ENCODE results near the gene PPA1. TPM values are rescaled to one million over a fixed set of nuclear protein-coding genes. Genes with fewer than 3 reads are reported as not detected.
"Not testable (repeated sequence)": the region's sequence is repeated elsewhere in the genome, so short reads cannot be mapped to it uniquely, and the experiment has no call there.

PPA1 gene
- total RNA-seq, 1 donor from 2014 or later: 175 TPM

DNA sequence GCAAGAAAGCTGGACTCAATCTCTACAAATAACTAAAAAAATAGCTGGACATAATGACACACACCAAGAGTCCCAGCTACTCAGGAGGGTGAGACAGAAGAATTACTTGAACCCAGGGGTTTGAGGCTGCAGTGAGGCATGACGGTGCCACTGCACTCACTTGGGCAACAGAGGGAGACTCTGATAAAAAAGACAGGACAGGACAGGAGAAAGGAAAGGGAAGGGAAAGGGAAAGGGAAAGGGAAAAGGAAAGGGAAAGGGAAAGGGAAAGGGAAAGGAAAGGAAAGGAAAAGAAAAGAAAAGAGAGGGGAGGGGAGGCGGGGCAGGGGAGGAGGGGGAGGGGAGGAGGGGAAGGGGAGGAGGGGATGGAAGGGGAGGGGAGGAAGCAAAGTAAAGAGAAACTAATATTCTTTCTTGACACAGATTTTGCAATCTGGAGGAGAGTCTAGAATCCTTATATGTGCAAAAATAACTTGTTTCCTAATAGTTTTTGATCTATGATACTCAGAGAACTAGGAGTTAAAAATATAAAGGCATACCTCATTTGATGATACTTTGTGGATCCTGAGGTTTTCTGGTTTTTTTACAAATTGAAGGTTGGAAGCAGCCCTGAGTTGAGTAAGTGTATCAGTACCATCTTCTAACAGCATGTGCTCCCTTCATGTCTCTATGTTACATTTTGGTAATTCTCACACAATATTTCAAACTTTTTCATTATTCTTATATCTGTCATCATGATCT lies 70.9 kb downstream of the PPA1 start:
- ATAC-seq (no peak), DNase-seq (no peak)
- H3K36me3 ChIP-seq: peaks cover 53% of the 10 kb centered on the region
- no peaks in the 10 kb centered on the region for H3K9me3 ChIP-seq
- intact Hi-C loops (cut with DNase I): no loop called here
- peaks cover 45% of the 10 kb centered on the region for H3K4me1 ChIP-seq
- no peaks in the 10 kb centered on the region for H3K27me3 ChIP-seq
- no peak overlapping the region for H3K27ac ChIP-seq
- no peak for TF ChIP-seq CTCF (IDR thresholded peaks at IDR 0.05)
- H3K4me3 ChIP-seq: no peak overlapping the region

- peaks cover 59% of the 10 kb centered on the region for H3K36me3 ChIP-seq
- intact Hi-C loops (cut with DNase I): no loop called here
Measured at GRCh38 chr10:70160798-70161197, 72.4 kb downstream of the PPA1 start.

DNA sequence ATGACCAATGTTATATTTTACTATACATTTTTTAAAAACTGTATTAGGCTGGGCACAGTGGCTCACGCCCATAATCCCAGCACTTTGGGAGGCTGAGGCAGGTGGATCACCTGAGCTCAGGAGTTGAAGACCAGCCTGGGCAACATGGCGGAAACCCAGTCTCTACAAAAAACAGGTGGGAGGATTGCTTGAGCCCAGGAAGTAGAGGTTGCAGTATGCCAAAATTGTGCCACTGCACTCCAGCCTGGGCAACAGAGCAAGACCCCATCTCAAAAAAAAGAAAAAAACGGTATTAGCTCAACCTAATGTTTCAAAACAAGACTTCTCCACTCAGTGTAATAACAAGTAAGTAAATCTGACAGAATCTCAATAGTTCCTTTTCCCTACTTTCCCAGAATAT lies 73.9 kb downstream of the PPA1 start:
- H3K27me3 ChIP-seq; H3K4me3 ChIP-seq; H3K27ac ChIP-seq; H3K9me3 ChIP-seq; ATAC-seq; intact Hi-C loops (cut with DNase I); DNase-seq: not testable (repeated sequence)
- Histone ChIP-seq H3K36me3 (peaks cover 67% of the 10 kb centered on the region), H3K4me1 (peaks cover 27% of the 10 kb centered on the region)

More at GRCh38 chr10:70160798-70161197, 72.4 kb downstream of the PPA1 start:
- Histone ChIP-seq H3K4me1 (peaks cover 35% of the 10 kb centered on the region), H3K27me3 (no peaks in the 10 kb centered on the region), H3K9me3 (no peaks in the 10 kb centered on the region), H3K27ac (no peak overlapping the region), H3K4me3 (no peak overlapping the region)
- TF ChIP-seq CTCF (IDR thresholded peaks at IDR 0.05): no peak
- no peak for ATAC-seq
- no peak for DNase-seq

- Histone ChIP-seq H3K4me3 (no peak overlapping the region), H3K4me1 (peaks cover 15% of the 10 kb centered on the region), H3K27ac (no peak overlapping the region), H3K27me3 (no peaks in the 10 kb centered on the region), H3K36me3 (peaks cover 80% of the 10 kb centered on the region), H3K9me3 (no peaks in the 10 kb centered on the region)
- intact Hi-C loops (cut with DNase I): no loop called here
- ATAC-seq (no peak), DNase-seq (no peak)
- TF ChIP-seq CTCF (IDR thresholded peaks at IDR 0.05): no peak
Measured at GRCh38 chr10:70158113-70158512, 75.1 kb downstream of the PPA1 start.

GRCh38 chr10:70155255-70155838 lies 77.9 kb downstream of the PPA1 start:
- no peak for DNase-seq
- H3K4me3 ChIP-seq: no peak overlapping the region
- H3K9me3 ChIP-seq: no peaks in the 10 kb centered on the region
- no peaks in the 10 kb centered on the region for H3K4me1 ChIP-seq
- intact Hi-C loops (cut with DNase I): no loop called here
- ATAC-seq: no peak
- no peaks in the 10 kb centered on the region for H3K27me3 ChIP-seq
- no peak for TF ChIP-seq CTCF (IDR thresholded peaks at IDR 0.05)
- H3K36me3 ChIP-seq: peaks cover 94% of the 10 kb centered on the region
- H3K27ac ChIP-seq: no peak overlapping the region

Other genes with a start within 250 kb of the PPA1 start
- 6.5 TPM for gene MACROH2A2, start 180.6 kb downstream of the PPA1 start, total RNA-seq
- 15.4 TPM for gene AIFM2, start 100.6 kb downstream of the PPA1 start, total RNA-seq
- 12.5 TPM for gene TYSND1, start 86.7 kb downstream of the PPA1 start, total RNA-seq
- gene SAR1A, start 62.9 kb downstream of the PPA1 start, total RNA-seq: 150 TPM
- 1.1 TPM for gene NPFFR1, start 50.6 kb upstream of the PPA1 start, total RNA-seq
- 10.9 TPM for gene LRRC20, start 149.2 kb upstream of the PPA1 start, total RNA-seq
- gene EIF4EBP2, start 170.7 kb upstream of the PPA1 start, total RNA-seq: 79.3 TPM
- not detected for gene NODAL, start 208.3 kb upstream of the PPA1 start, total RNA-seq
- gene PALD1, start 245.3 kb upstream of the PPA1 start, total RNA-seq: 27.0 TPM

Data from upper lobe of right lung (tissue), 1 donor.